ELF-1 (cell line): ENCODE data around the gene BCORL1.

Experiments
- DNase-seq: peaks from one replicate; pipeline ENCODE4 v3.0.0-alpha.2; 2016; ENCODE audit warnings: low read depth, low spot score

The BCORL1 gene

GRCh38 chrX:129982300-129983251 is at the start of gene BCORL1:
TSS of gene BCORL1 (plus strand) at chrX:129982635. CDS start at chrX:130005232, 22,597 bp downstream.
- peak; percentile 98 for DNase-seq

GRCh38 chrX:129932821-129933321 is 49.6 kb upstream of the BCORL1 start:
- DNase-seq = peak; percentile 63

- DNase-seq = peak; percentile 20
Observed at GRCh38 chrX:129933700-129934099, 48.7 kb upstream of the BCORL1 start.

- peak; percentile 22 for DNase-seq
Observed at GRCh38 chrX:129934461-129934860, 48.0 kb upstream of the BCORL1 start.

- DNase-seq = no peak
Observed at GRCh38 chrX:129934952-129935351, 47.5 kb upstream of the BCORL1 start.

GRCh38 chrX:129938081-129938480 is 44.4 kb upstream of the BCORL1 start:
- peak; percentile 23 for DNase-seq

GRCh38 chrX:129939986-129940385 is 42.4 kb upstream of the BCORL1 start:
- peak; percentile 72 for DNase-seq

GRCh38 chrX:129940721-129941120 is 41.7 kb upstream of the BCORL1 start:
- DNase-seq = no peak

GRCh38 chrX:129945131-129945530 is 37.3 kb upstream of the BCORL1 start:
- no peak for DNase-seq

GRCh38 chrX:129953334-129953648 is 29.1 kb upstream of the BCORL1 start:
- DNase-seq = no peak

- DNase-seq = peak; percentile 84
Observed at GRCh38 chrX:129953881-129954280, 28.6 kb upstream of the BCORL1 start.

GRCh38 chrX:129954804-129955203 is 27.6 kb upstream of the BCORL1 start:
- peak; percentile 23 for DNase-seq

- no peak for DNase-seq
Observed at GRCh38 chrX:129955682-129956081, 26.8 kb upstream of the BCORL1 start.

GRCh38 chrX:129956145-129956544 is 26.3 kb upstream of the BCORL1 start:
- no peak for DNase-seq

GRCh38 chrX:129956765-129957164 is 25.7 kb upstream of the BCORL1 start:
- no peak for DNase-seq

- peak; percentile 89 for DNase-seq
Observed at GRCh38 chrX:129957241-129958082, 25.0 kb upstream of the BCORL1 start.

- DNase-seq = no peak
Observed at GRCh38 chrX:129958083-129958465, 24.4 kb upstream of the BCORL1 start.

- DNase-seq = peak; percentile 17
Observed at GRCh38 chrX:129958814-129959492, 23.5 kb upstream of the BCORL1 start.

- DNase-seq = peak; percentile 77
Observed at GRCh38 chrX:129959493-129959832, 23.0 kb upstream of the BCORL1 start.

- DNase-seq = peak; percentile 90
Observed at GRCh38 chrX:129961180-129962083, 21.0 kb upstream of the BCORL1 start.

GRCh38 chrX:129963729-129964128 is 18.7 kb upstream of the BCORL1 start:
- DNase-seq = no peak
